ENCODE data around the gene CTCF.

CTCF gene

DNA sequence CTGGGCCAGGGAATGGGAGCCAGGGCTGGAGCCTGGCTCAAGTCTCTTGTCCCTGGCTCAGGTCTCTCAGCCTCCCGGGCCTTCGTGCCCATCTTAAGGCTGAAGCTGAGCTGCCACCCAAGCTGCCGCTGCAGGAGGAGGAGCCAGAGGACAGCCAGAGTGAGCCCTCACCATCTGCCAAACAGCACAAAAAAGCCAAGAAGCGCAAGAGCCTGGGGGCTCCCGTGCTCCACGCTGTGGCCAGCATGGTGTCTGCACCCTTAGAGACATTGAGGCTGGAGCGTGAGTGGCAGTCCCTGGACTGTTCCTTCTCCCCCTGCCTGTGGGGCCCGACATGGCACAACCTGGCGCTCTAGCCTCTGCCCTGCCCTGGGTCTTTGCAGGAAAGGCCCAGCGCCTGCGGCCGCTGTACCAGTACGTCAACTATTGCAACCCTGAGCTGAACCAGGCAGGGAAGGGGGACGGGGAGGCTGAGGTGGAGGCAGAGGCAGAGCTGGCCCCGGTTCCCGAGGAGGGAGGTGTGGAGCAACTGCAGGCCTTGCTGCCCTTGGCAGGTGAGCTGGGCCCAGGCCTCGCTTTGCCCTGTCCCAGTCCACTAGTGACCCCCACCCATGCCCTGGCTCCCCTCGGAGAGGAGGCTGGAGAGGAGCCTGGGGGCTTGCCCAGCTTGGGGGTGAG is 105.6 kb downstream of the CTCF start:
- DNase-seq = peak; percentile 92

DNA sequence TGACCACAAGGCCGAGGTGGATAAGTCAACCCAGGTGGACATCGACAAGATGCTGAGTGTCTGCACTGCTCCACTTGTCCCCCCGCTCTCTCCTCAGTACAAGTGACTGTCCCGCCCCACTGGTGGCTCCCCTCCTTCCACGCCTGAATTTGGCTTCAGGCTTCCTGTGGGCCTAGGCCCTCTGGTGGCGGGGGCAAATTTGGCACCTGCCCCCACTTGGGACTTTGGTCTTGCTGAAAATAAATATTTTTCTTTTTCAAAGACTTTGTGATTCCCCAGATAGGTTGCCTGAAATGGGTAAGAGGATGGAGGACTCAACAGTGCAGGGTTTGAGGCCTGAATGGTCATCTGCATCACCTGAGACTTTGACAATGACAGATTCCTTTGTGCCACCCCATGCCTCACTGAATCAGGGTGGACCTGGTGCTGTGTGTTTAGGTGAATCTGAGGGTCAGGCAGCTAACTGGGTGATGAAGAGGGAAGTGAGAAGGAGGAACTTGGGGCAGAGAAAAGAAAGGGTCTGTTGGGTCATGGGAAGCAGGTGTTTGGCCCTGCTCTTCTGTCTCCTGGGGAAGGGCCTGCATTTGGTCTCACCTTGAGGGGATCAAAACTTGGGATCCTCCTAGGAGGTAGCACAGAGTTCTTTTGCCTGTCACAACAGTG is 106.3 kb downstream of the CTCF start:
- DNase-seq = no peak

DNA sequence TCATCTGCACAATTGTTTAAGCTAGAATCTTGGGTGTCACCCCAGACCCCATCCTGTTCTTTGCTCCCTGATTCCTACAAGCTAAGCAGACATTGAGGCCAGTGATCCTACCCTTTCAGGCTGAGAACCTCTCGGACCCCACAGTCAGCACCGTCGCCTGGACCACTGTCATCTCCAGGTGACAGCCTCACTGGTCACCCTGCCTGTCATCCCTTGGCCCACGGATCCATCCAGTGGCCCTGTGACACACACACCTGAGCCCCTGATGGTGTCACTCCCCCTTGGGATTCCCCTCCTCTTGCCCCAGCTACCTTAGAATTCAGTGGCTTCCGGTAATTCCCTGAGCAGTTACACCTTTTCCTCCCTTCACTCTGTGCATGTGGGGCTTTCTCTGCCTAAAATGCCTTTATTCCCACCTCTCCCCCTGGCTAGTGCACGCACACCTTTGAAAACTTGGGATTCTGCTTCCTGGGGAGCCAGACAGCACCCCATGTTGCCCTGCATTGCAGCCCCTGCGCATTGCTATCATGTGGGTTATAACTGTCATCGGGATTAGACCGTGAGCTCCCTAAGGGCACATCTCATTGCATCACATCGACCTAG is 107.3 kb downstream of the CTCF start:
- no peak for DNase-seq

GRCh38 chr16:67672306-67672705 is 110.0 kb downstream of the CTCF start:
- DNase-seq = no peak

GRCh38 chr16:67672739-67673662 is 110.7 kb downstream of the CTCF start:
- DNase-seq = peak; percentile 47

GRCh38 chr16:67673712-67674580 is 111.6 kb downstream of the CTCF start:
- peak; percentile 37 for DNase-seq

- no peak for DNase-seq
Measured at GRCh38 chr16:67674851-67675578, 112.7 kb downstream of the CTCF start.

DNA sequence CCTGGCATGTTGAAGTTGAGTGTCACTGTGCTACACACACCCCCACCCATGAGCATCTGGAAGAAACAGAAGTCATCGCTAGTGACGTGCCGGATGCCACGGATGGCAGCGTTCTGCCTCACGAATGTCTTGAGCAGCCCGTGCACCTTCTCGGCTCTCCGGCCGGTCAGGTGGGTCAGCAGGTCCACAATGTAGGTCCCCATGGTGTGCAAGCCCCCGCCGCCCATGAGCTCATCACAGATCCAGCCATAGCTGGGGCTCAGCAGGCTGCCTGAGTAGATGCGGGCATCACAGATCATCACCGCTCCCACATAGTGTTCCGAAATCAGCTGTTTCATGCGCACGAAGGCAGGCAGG is 113.2 kb downstream of the CTCF start:
- no peak for DNase-seq

DNA sequence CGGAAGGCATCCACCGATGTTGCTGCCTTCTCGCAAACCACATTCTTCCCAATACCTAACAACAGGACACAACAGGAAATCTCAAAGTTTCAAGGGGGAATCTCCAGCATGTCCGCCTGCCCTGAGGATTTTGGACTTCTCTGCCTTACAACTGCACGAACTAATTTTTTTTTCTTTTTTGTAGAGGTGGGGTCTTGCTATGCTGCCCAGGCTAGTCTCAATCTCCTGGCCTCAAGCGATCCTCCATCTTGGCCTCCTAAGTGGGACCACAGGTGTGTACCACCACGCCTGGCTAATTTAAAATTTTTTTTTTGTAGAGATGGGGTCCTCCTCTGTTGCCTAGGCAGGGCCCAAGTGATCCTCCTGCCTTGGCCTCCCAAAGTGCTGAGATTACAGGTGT is 113.7 kb downstream of the CTCF start:
- DNase-seq = no peak

DNA sequence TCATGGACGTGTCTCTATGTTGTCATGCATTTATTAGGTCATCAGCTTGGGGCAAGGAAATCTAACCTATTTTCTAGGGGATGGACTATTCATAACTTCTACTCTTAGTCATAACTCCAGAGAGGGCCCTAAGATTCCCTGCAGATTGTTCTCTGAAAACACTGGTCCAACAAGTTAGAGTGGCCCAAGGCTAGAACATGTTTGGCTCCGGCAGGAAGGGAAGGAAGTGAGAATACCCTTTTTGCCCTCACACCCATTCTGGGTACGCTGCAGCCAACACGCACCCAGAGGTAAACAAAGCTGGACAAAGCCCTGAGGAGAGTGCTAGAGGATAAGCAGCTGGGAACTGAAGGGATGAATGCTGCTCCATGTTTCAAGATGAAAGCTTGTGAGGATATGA is 114.2 kb downstream of the CTCF start:
- no peak for DNase-seq

DNA sequence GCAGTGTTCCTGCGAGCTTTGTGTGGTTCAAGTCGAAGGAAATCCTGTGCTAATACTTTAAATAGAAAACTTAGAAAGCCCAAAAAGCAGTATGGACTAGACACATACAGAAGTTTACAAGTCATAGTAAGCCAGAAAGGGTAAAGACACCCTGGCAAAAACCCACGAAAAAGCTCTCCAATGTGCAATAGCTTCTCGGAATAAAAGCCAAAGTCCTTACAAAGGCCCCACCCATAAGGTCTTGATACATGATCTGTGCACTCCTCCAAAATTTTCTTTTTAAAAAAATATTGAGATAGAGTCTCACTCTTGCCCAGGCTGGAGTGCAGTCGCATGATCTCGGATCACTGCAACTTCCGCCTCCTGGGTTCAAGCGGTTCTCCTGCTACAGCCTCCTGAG is 114.6 kb downstream of the CTCF start:
- no peak for DNase-seq

- no peak for DNase-seq
Measured at GRCh38 chr16:67677712-67678111, 115.4 kb downstream of the CTCF start.

DNA sequence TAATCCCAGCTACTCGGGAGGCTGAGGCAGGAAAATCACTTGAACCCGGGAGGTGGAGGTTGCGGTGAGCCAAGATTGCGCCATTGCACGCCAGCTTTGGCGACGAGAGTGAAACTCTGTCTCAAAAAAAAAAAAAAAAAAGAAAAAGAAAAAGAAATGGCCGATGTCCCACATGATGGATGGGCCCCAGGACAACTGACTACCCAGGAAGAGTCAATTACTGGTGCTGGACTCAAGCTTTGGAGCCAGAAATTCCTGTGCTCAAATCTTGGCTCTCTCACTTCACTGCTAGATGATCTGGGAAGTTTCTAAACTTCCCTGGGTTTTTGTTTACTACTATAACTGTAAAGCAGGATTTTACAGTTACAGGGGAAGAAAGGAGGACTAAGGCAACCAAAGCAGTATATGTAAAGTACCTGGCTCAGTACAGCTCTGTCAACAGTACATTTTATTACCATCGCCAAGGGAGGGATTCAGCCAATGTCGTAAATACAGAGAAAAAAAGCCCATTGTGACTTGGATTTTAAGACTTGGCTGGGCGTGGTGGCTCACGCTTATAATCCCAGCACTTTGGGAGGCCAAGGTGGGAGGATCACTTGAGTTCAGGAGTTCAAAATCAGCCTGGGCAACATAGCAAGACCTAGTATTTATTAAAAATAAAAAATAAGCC is 116.2 kb downstream of the CTCF start:
- no peak for DNase-seq

GRCh38 chr16:67679935-67680897 is 117.9 kb downstream of the CTCF start:
- DNase-seq = no peak

DNA sequence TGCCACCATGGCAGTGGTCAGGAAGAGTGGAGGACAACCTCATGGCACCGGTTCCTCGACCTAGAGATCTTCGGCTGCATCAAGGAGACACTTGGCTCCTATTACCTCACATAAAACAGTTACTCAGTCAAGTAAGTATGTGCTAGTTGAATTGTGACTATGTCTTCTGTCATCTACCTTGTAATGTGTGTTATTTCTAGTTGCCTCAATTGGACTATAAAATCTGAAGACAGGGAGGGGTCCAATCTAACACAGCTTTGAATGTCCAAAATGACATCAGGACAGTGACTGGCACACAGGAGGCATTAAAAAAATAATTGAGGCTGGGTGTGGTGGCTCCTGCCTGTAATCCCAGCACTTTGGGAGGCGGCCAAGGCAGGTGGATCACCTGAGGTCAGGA is 121.4 kb downstream of the CTCF start:
- no peak for DNase-seq

DNA sequence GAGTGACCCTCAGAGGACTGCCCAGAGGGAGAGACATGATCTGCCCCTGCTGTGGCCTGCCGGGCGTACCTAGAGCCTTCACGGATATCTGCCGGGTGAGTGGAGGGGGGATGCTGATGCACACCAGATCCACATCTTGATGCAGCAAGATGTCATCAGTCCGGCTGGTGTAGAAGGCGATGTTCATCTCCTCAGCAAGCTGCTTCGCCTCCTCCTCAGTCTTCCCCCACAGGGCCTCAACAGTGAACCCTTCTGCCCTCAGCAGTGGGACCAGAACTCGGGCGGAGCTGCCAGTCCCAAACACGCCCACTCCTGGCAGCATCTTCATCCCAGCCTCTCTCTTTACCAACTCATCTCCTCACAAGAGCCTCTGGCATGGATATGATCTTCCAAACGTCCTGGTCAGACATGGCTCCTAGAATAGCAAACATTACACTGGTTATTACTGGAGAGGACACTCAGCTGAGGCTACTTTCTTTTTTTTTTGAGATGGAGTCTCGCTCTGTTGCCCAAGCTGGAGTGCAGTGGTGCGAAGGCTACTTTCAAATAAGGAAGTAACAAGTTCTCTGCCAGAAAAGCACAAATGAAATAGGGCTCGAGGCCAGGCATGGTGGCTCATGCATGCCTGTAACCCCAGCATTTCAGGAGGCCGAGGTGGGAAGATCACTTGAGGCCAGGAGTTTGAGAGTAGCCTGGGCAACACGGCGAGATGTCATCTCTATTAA is 123.2 kb downstream of the CTCF start:
- DNase-seq = no peak

All from NCI-H1092 treated with DMSO at 0.1 percent for 48 hours (cell line).